AG04450 (cell line): ENCODE measurements around the gene SYK. TPM values are rescaled to one million over a fixed set of nuclear protein-coding genes. Genes with fewer than 3 reads are reported as not detected.

Source experiments
- CTCF ChIA-PET: fragments of 300-600, 350-600 bp; formaldehyde crosslinking; extraction: SDS; loops from one replicate; lab custom pipeline; 2022; ENCODE audit warnings: antibody characterized with exemption, inconsistent platforms; lab: Charles Lee
- POLR2A ChIA-PET: fragments of 350-600 bp; formaldehyde crosslinking; extraction: SDS; loops from one replicate; lab custom pipeline; 2021; ENCODE audit warnings: antibody characterized with exemption, inconsistent platforms; lab: Yijun Ruan, JAX
- DNase-seq: peaks from one replicate; pipeline ENCODE4 v3.0.0-alpha.2; 2011; ENCODE audit warnings: low read depth, low spot score
- H3K27ac ChIP-seq: one replicate; pipeline ENCODE4 v1.5.1; 2012; ENCODE audit warnings: low read depth, low read length, control low read depth
- H3K27me3 ChIP-seq: one replicate; pipeline ENCODE4 v1.6.0; 2012; ENCODE audit warnings: low read length; ENCODE audit not compliant: control insufficient read depth, insufficient read depth
- H3K4me3 ChIP-seq: 2 replicates; pipeline ENCODE4 v1.5.1; 2011; ENCODE audit warnings: mild to moderate bottlenecking, low read depth, low read length, control low read depth
- H3K9me3 ChIP-seq: 2 replicates; pipeline ENCODE4 v1.5.1; 2012; ENCODE audit warnings: low read length; ENCODE audit not compliant: control insufficient read depth, insufficient read depth
- CTCF ChIP-seq: IDR thresholded peaks from 2 replicates; pipeline ENCODE4 v1.5.1; 2011; ENCODE audit warnings: low read depth, low read length, control low read depth, inconsistent platforms
- polyA plus RNA-seq: library from polyadenylated mRNA; depleted of rRNA; stranded (reverse); fragments of >200 nt; gene quantifications from 2 replicates; pipeline ENCODE4 v1.2.3, GENCODE V29; 2011

The SYK gene
- polyA plus RNA-seq, 1 experiment: not detected

- no peak for TF ChIP-seq CTCF
- no peak overlapping the region for H3K4me3 ChIP-seq
- H3K27ac ChIP-seq: no peak overlapping the region
- H3K9me3 ChIP-seq: no peaks in the 10 kb centered on the region
- no peak for DNase-seq
- peaks cover under 1% of the 10 kb centered on the region for H3K27me3 ChIP-seq
- ChIA-PET CTCF (no interaction called here), POLR2A (no interaction called here)
These were observed 6.5 kb upstream of the SYK start for GRCh38 chr9:90795084-90795483.

GRCh38 chr9:90795871-90796317, 5.7 kb upstream of the SYK start:
- Histone ChIP-seq H3K27ac (no peak overlapping the region), H3K27me3 (peaks cover 2% of the 10 kb centered on the region), H3K4me3 (no peak overlapping the region), H3K9me3 (no peaks in the 10 kb centered on the region)
- no peak for TF ChIP-seq CTCF
- DNase-seq: no peak
- CTCF ChIA-PET: no interaction called here
- POLR2A ChIA-PET: no interaction called here

GRCh38 chr9:90799271-90799852, 2.3 kb upstream of the SYK start:
- Histone ChIP-seq H3K27me3 (peaks cover 14% of the 10 kb centered on the region), H3K4me3 (no peak overlapping the region), H3K9me3 (peaks cover 3% of the 10 kb centered on the region; the same call in 1 of the 2 replicates), H3K27ac (no peak overlapping the region)
- no peak for TF ChIP-seq CTCF
- POLR2A ChIA-PET: no interaction called here
- CTCF ChIA-PET: no interaction called here
- DNase-seq: no peak

- ChIA-PET CTCF (no interaction called here), POLR2A (no interaction called here)
- H3K4me3 ChIP-seq: no peak overlapping the region
- TF ChIP-seq CTCF: no peak
- peaks cover 14% of the 10 kb centered on the region for H3K27me3 ChIP-seq
- DNase-seq: no peak
- peaks cover 3% of the 10 kb centered on the region; the same call in 1 of the 2 replicates for H3K9me3 ChIP-seq
- H3K27ac ChIP-seq: no peak overlapping the region
These were observed 329 bp downstream of the SYK start for GRCh38 chr9:90801973-90802322.

- Histone ChIP-seq H3K27ac (no peak overlapping the region), H3K9me3 (peaks cover 3% of the 10 kb centered on the region; the same call in 1 of the 2 replicates), H3K27me3 (peaks cover 14% of the 10 kb centered on the region), H3K4me3 (no peak overlapping the region)
- ChIA-PET CTCF (no interaction called here), POLR2A (no interaction called here)
- DNase-seq: no peak
- TF ChIP-seq CTCF: no peak
These were observed 867 bp downstream of the SYK start for GRCh38 chr9:90802386-90802985.
